ENCODE measurements around the gene SOX14. TPM values are rescaled to one million over a fixed set of nuclear protein-coding genes. Genes with fewer than 3 reads are reported as not detected.

SOX14 gene
- total RNA-seq, 1 donor from 2014 or later, result not detected

- H3K4me3 Mint-ChIP-seq (ENCODE audit: unreplicated experiment), result peak overlapping the region; percentile 89
- peaks cover 14% of the 10 kb centered on the region for H3K9me3 Mint-ChIP-seq (ENCODE audit: unreplicated experiment)
- TF ChIP-seq CTCF (IDR thresholded peaks at IDR 0.05; ENCODE audit: partially characterized antibody, unreplicated experiment), result no peak
- peaks cover 10% of the 10 kb centered on the region for H3K4me1 Mint-ChIP-seq (ENCODE audit: low read depth, unreplicated experiment)
- H3K36me3 Mint-ChIP-seq (ENCODE audit: unreplicated experiment), result no peaks in the 10 kb centered on the region
- no peak overlapping the region for H3K27ac Mint-ChIP-seq (ENCODE audit: unreplicated experiment)
- peaks cover 30% of the 10 kb centered on the region for H3K27me3 Mint-ChIP-seq (ENCODE audit: unreplicated experiment)
- peak; percentile 30 for DNase-seq
Measured at GRCh38 chr3:137771401-137772213, 7.5 kb downstream of the SOX14 start.

GRCh38 chr3:137772214-137772955 lies 8.3 kb downstream of the SOX14 start:
- Mint-ChIP-seq H3K27ac (ENCODE audit: unreplicated experiment) (no peak overlapping the region), H3K36me3 (ENCODE audit: unreplicated experiment) (no peaks in the 10 kb centered on the region), H3K27me3 (ENCODE audit: unreplicated experiment) (peaks cover 30% of the 10 kb centered on the region), H3K4me3 (ENCODE audit: unreplicated experiment) (peak overlapping the region; percentile 89), H3K9me3 (ENCODE audit: unreplicated experiment) (peaks cover 14% of the 10 kb centered on the region), H3K4me1 (ENCODE audit: low read depth, unreplicated experiment) (peaks cover 10% of the 10 kb centered on the region)
- TF ChIP-seq CTCF (IDR thresholded peaks at IDR 0.05; ENCODE audit: partially characterized antibody, unreplicated experiment), result no peak
- no peak for DNase-seq

- no peak for DNase-seq
- no peak for TF ChIP-seq CTCF (IDR thresholded peaks at IDR 0.05; ENCODE audit: partially characterized antibody, unreplicated experiment)
- Mint-ChIP-seq H3K4me3 (ENCODE audit: unreplicated experiment) (no peak overlapping the region), H3K27ac (ENCODE audit: unreplicated experiment) (no peak overlapping the region), H3K36me3 (ENCODE audit: unreplicated experiment) (no peaks in the 10 kb centered on the region), H3K27me3 (ENCODE audit: unreplicated experiment) (peaks cover 4% of the 10 kb centered on the region), H3K4me1 (ENCODE audit: low read depth, unreplicated experiment) (no peaks in the 10 kb centered on the region), H3K9me3 (ENCODE audit: unreplicated experiment) (no peaks in the 10 kb centered on the region)
Measured at GRCh38 chr3:137778941-137779340, 14.8 kb downstream of the SOX14 start.

GRCh38 chr3:137787529-137787928 lies 23.4 kb downstream of the SOX14 start:
- Mint-ChIP-seq H3K9me3 (ENCODE audit: unreplicated experiment) (no peaks in the 10 kb centered on the region), H3K36me3 (ENCODE audit: unreplicated experiment) (no peaks in the 10 kb centered on the region), H3K4me1 (ENCODE audit: low read depth, unreplicated experiment) (no peaks in the 10 kb centered on the region), H3K27me3 (ENCODE audit: unreplicated experiment) (no peaks in the 10 kb centered on the region), H3K27ac (ENCODE audit: unreplicated experiment) (no peak overlapping the region), H3K4me3 (ENCODE audit: unreplicated experiment) (no peak overlapping the region)
- DNase-seq, result no peak
- no peak for TF ChIP-seq CTCF (IDR thresholded peaks at IDR 0.05; ENCODE audit: partially characterized antibody, unreplicated experiment)

- no peak overlapping the region for H3K27ac Mint-ChIP-seq (ENCODE audit: unreplicated experiment)
- DNase-seq, result no peak
Measured at GRCh38 chr3:137789236-137789635, 25.1 kb downstream of the SOX14 start.

More at GRCh38 chr3:137789236-137789635, 25.1 kb downstream of the SOX14 start:
- no peaks in the 10 kb centered on the region for H3K4me1 Mint-ChIP-seq (ENCODE audit: low read depth, unreplicated experiment)
- H3K36me3 Mint-ChIP-seq (ENCODE audit: unreplicated experiment), result no peaks in the 10 kb centered on the region
- no peaks in the 10 kb centered on the region for H3K9me3 Mint-ChIP-seq (ENCODE audit: unreplicated experiment)
- no peak for TF ChIP-seq CTCF (IDR thresholded peaks at IDR 0.05; ENCODE audit: partially characterized antibody, unreplicated experiment)
- H3K4me3 Mint-ChIP-seq (ENCODE audit: unreplicated experiment), result no peak overlapping the region
- no peaks in the 10 kb centered on the region for H3K27me3 Mint-ChIP-seq (ENCODE audit: unreplicated experiment)
